HG03064 (cell line): ENCODE results near the gene RNF13.
"Not testable (repeated sequence)": the region's sequence is repeated elsewhere in the genome, so short reads cannot be mapped to it uniquely, and the experiment has no call there.

ENCODE experiments used
- ATAC-seq: cut with Tn5 transposase; IDR thresholded peaks from one replicate; pipeline ENCODE4 v1.9.1; 2021; ENCODE audit warnings: low read depth; ENCODE audit not compliant: unreplicated experiment

RNF13 gene

GRCh38 chr3:149943966-149944365 is 131.0 kb downstream of the RNF13 start:
- not testable (repeated sequence) for ATAC-seq

DNA sequence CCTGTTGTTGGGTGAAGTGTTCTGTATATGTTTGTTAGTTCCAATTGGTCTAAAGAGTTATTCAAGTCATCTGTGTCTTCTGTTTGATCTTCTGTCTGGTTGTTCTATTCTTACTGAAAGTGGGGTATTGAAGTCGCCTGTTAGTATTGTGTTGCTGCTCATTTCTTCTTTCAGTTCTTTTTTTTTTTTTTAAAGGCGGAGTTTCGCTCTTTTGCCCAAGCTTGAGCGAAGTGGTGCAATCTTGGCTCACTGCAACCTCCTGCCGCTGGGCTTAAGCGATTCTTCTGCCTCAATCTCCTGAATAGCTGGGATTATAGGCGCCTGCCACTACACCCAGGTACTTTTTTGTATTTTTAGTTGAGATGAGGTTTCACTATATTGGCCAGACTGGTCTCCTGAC is 134.2 kb downstream of the RNF13 start:
- no peak for ATAC-seq

DNA sequence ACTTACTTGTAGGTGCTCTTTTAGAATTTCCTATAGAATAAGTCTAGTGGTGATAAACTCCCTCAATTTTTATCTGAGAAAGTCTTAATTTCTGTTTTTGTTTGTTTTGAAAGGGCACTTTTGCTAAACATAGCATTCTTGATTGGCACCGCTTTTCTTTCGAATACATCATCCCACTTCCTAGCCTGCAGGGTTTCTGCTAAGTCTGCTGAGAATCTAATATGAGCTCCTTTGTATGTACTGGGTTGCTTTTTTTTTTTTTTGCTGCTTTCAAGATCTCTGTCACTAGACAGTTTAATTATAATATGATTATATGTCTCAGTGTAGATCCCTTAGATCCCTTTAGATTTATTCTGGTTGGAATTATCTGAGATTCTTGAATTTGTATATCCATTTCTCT is 136.2 kb downstream of the RNF13 start:
- no peak for ATAC-seq

- ATAC-seq: no peak
These were observed 141.8 kb downstream of the RNF13 start for GRCh38 chr3:149954812-149955211.

DNA sequence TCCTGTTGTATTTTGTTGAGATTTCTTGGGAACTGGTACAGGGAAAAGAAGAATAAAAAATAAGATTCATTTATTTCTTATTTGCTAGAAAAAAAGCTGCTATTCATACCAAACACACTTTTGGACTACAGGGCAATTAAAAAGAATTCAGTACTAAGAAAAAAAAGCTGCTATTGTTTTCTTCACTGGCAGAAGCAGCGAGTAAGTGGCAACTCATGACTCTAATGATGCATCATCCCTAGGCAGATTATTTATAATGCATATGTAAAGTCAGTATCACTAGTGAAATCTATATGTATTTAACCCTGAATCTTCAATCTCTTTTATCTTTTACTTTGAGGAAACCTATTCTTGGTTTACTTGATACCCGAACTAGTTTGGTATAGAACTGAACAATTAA is 142.4 kb downstream of the RNF13 start:
- no peak for ATAC-seq

GRCh38 chr3:149957361-149958125 is 144.5 kb downstream of the RNF13 start:
- no peak for ATAC-seq

- no peak for ATAC-seq
These were observed 145.3 kb downstream of the RNF13 start for GRCh38 chr3:149958171-149958796.

GRCh38 chr3:149959443-149959842 is 146.4 kb downstream of the RNF13 start:
- no peak for ATAC-seq

DNA sequence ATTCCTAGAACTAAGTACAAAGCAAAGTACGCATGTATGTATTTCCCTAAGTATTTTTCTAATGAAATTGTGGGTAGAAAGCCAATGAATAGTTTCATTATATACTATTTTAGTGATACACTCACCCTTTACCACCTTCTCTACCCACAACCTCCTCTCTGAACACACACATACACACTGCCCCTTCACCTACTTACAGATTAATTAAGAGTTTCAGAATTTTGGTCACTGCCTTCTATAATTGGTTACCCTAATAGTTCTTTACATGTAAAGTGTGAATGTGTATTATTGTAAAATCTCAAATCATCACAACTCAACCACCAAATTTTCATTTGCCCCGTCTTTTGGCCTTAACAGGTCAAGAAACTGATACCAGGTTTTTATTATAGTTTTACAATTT is 150.5 kb downstream of the RNF13 start:
- ATAC-seq: no peak

- no peak for ATAC-seq
These were observed 151.3 kb downstream of the RNF13 start for GRCh38 chr3:149964291-149964690.

GRCh38 chr3:149965278-149965677 is 152.3 kb downstream of the RNF13 start:
- no peak for ATAC-seq

GRCh38 chr3:149967086-149967685 is 154.2 kb downstream of the RNF13 start:
- ATAC-seq: no peak

- no peak for ATAC-seq
These were observed 155.2 kb downstream of the RNF13 start for GRCh38 chr3:149968216-149968615.

DNA sequence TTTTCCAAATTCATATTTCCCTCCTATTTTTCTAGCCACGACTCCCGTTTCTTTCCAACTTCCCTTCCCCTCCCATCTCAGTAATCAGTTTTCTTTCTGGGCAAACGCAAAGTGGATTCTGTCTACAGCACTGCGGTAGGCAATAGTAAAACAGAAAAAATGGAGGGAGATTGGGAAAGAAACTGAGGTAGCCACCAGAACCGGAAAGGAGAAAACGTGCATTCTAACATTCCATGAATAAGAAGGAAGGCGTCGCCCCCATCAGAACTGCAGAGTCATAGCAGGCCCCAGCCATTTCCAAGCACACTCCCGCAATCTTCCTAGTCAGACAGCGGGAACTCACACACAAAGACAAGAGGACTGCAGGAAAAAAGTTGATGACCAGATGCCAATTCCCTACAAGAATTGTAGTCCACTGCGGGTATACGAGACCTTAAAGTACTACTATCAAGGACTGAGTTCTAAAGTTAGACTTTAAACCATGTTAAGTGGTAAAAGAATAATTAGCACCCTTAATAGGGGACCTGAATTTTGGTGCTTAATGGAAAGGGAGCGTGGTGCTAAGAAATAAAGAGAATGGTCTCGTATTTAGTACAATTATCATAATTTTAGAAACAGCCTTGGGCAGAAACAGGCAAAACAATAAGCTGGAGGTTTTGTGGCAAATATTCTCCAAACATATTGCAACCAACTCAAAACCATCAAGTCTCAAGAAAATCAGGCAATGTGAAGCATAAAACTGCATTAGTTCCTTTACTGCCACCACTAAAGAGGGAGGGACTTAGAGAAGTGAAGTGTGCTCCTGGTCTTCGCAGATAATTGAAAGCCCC is 156.3 kb downstream of the RNF13 start:
- ATAC-seq: no peak

DNA sequence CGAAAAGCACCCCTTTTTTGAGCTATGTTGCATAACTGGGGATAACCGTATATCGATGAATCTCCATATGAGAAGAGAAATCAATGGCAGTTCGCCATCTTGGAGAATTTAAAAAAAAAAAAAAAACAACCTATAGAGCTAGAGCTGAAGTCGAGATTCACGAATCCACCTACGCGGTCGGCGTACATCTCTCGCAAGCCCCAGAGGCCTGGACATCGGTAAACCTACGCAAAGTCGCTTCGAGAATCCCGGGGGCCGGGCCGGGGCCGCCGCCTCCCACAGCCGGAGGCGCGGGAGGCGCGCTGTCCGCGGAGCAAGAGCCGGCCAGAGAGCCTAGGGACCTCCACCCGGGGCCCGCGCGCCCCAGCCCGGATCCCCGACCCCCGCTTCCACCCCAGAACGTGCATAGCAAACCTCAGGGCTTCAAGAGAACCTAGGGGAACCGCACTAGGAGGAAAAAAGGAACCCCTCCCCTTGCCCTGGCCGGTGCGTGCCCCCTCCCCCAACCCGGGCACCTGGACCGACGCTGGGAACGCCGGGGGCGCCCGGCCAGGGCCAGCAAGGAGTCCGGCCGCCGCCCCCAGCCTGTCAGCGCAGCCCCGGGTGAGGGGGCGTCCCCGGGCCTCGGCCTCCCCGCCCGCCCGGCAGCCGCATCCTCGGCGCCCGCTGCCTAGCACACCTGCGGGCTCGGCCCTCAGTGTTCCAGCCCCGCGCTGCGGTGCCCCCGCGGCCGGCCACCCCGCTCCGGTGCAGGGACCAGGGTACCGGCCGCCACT is 157.1 kb downstream of the RNF13 start:
- peak; percentile 54 for ATAC-seq

DNA sequence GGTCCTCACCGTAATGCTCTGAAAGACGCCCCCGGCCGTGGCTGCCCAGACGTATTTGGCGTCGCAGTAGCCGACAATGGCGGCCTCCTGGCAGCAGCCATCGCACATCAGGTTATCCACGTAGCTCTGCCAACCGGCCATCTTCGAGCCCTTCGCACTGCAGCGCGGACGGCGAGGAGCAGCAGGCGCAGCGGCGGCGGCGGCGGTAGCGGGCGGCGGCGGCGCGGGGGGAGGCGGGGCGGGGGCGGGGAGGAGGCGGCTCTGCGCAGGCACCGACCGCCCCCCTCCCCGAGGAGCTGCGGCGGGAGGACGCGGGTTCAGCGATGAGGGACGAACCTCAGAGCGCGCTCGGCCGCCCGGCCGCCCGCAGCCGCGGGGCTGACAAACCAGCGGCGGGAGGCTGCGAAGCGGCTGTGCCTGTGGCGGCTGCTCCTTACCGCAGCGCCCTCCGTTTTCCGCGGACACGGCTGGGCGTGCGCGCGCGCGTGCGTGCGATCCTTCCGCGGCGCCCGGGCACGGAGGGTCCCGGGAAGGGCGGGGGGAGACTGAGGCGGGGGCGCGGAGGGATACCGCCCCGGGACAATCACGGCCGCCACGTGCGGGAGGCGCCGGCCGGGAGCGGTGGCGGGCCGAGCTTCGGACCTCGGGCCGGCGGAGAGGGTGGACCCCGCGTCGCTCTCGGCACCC is 157.8 kb downstream of the RNF13 start, which contains the start of gene PFN2:
TSS of gene PFN2 (minus strand) at position 180 of the 687 bp plus-strand sequence. CDS start at position 141, 39 bp downstream.
- peak; percentile 50 for ATAC-seq

- ATAC-seq: peak; percentile 12
These were observed 158.5 kb downstream of the RNF13 start for GRCh38 chr3:149971403-149972075.

DNA sequence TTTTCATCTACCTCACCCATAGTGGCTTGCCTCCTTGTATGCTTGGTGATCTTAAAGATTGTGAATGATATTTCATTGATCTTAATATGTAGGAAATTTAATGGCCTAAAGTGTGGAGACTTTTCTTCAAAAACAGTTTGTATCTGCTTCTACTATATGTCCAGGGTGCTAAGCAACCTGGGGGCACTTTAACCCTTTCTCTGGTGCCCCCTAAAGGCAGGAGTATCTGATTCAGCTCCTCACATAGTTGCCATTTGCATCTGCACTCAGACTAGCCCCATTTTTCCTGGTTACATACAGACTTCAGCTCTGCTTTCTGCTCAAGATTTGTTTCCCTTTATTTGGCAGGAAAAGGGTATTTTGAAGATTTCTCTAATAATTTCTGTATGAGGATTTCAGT is 162.9 kb downstream of the RNF13 start:
- no peak for ATAC-seq

- no peak for ATAC-seq
These were observed 164.4 kb downstream of the RNF13 start for GRCh38 chr3:149977386-149977785.
